GM12878 (cell line): ENCODE results near the gene HMCN2. TPM values are rescaled to one million over a fixed set of nuclear protein-coding genes. Genes with fewer than 3 reads are reported as not detected.

Experiments used
- ATAC-seq: fragments of 200-7000 bp; cut with Tn5 transposase; 3 replicates; pipeline ENCODE4 v1.9.1; 2020; ENCODE audit warnings: mild to moderate bottlenecking, moderate library complexity
- BruUV-seq: library from RNA; stranded (reverse); fragments of 400-500 nt; replicated peaks from 2 replicates; lab custom pipeline; 2021; lab: Mats Ljungman, UMichigan
- CTCF ChIA-PET: fragments of 300-600 bp; sonication (Branson Sonifier 250); formaldehyde crosslinking; extraction: SDS; loops from one replicate; lab custom pipeline; 2021; ENCODE audit warnings: inconsistent platforms; lab: Yijun Ruan, JAX
- POLR2A ChIA-PET: fragments of 350-600 bp; formaldehyde crosslinking; extraction: SDS; loops from one replicate; lab custom pipeline; 2021; ENCODE audit warnings: inconsistent platforms; lab: Charles Lee
- RAD21 ChIA-PET: fragments of 300-600 bp; sonication (Branson Sonifier 250); formaldehyde crosslinking; loops from one replicate; lab custom pipeline; 2023; ENCODE audit warnings: antibody characterized with exemption; ENCODE audit not compliant: unreplicated experiment; lab: Charles Lee
- SMC1A ChIA-PET: fragments of 300-600 bp; sonication (Branson Sonifier 250); formaldehyde crosslinking; loops from one replicate; lab custom pipeline; 2023; ENCODE audit not compliant: unreplicated experiment, uncharacterized antibody; lab: Charles Lee
- DNase-seq: peaks from one replicate; pipeline ENCODE4 v3.0.0-alpha.2; 2011; ENCODE audit warnings: low read depth, low spot score
- FAIRE-seq: peaks from 3 replicates; lab custom pipeline; 2011; peaks lifted over from hg19 to GRCh38; lab: Jason Lieb, UNC
- H2AFZ ChIP-seq: 2 replicates; pipeline ENCODE4 v1.6.0; 2011; ENCODE audit warnings: low read depth, low read length, control low read depth; ENCODE audit not compliant: control insufficient read depth
- H3K27ac ChIP-seq: 2 replicates; pipeline ENCODE4 v1.5.1; 2011; ENCODE audit warnings: control low read depth; ENCODE audit not compliant: control insufficient read depth, insufficient read depth
- H3K27me3 ChIP-seq, 2 experiments: replicated peaks in 1 of 2; 2 replicates each; pipeline versions ENCODE4 v1.6.0 to v1.6.1; 2011; ENCODE audit warnings: low read length in 1 of 2; ENCODE audit not compliant: control insufficient read depth in 2 of 2, insufficient read depth in 2 of 2
- H3K36me3 ChIP-seq, 2 experiments: 2 replicates each; pipeline ENCODE4 v1.5.1; 2011; ENCODE audit warnings: low read length in 1 of 2; ENCODE audit not compliant: control insufficient read depth in 2 of 2, insufficient read depth in 2 of 2
- H3K4me1 ChIP-seq: 2 replicates; pipeline ENCODE4 v1.6.1; 2011; ENCODE audit warnings: mild to moderate bottlenecking, low read length, moderate library complexity, mixed read lengths; ENCODE audit not compliant: control insufficient read depth, insufficient read depth
- H3K4me2 ChIP-seq: 2 replicates; pipeline ENCODE4 v1.6.0; 2011; ENCODE audit warnings: control low read depth; ENCODE audit not compliant: control insufficient read depth, insufficient read depth
- H3K4me3 ChIP-seq: fragments of 200-600 bp; sonication (generic); 2 replicates; pipeline ENCODE4 v1.5.1; 2016
- H3K79me2 ChIP-seq: 2 replicates; pipeline ENCODE4 v1.6.0; 2011; ENCODE audit warnings: low read length; ENCODE audit not compliant: control insufficient read depth, insufficient read depth
- H3K9ac ChIP-seq: 2 replicates; pipeline ENCODE4 v1.8.0; 2011; ENCODE audit warnings: low read length, control low read depth, mixed read lengths; ENCODE audit not compliant: control insufficient read depth, insufficient read depth
- H3K9me3 ChIP-seq: replicated peaks from 3 replicates; pipeline ENCODE4 v1.5.1; 2011; ENCODE audit warnings: mild to moderate bottlenecking, low read length; ENCODE audit not compliant: control insufficient read depth, insufficient read depth
- H4K20me1 ChIP-seq: 2 replicates; pipeline ENCODE4 v1.6.0; 2011; ENCODE audit not compliant: control insufficient read depth, insufficient read depth
- BMI1 ChIP-seq: fragments of 450-650 bp; IDR thresholded peaks from 2 replicates; pipeline ENCODE4 v1.6.1; 2016; ENCODE audit warnings: mild to moderate bottlenecking, moderate library complexity, borderline replicate concordance
- IKZF1 ChIP-seq: fragments of 450-650 bp; conservative IDR thresholded peaks from 2 replicates; pipeline ENCODE4 v1.6.1; 2017; ENCODE audit warnings: antibody characterized with exemption, mild to moderate bottlenecking
- NBN ChIP-seq: fragments of 450-650 bp; IDR thresholded peaks from 2 replicates; pipeline ENCODE4 v1.6.1; 2016
- POLR2A ChIP-seq: IDR thresholded peaks from 2 replicates; pipeline ENCODE4 v1.6.1; 2011; ENCODE audit warnings: low read depth, mild to moderate bottlenecking, low read length
- TAF1 ChIP-seq: IDR thresholded peaks from 2 replicates; pipeline ENCODE4 v1.6.1; 2011; ENCODE audit warnings: mild to moderate bottlenecking, low read depth, low read length, borderline replicate concordance
- TBL1XR1 ChIP-seq: IDR thresholded peaks from 2 replicates; pipeline ENCODE4 v1.6.1; 2012; ENCODE audit warnings: low read depth, low read length, improper control_type of control experiment
- ZNF384 ChIP-seq: IDR thresholded peaks from 2 replicates; pipeline ENCODE4 v1.6.1; 2012; ENCODE audit warnings: low read depth, mild to moderate bottlenecking, low read length, improper control_type of control experiment, borderline replicate concordance
- WGBS: methylation state at CpG from one replicate; pipeline ENCODE4 v1.1.6; 2016; ENCODE audit warnings: low lambda C conversion rate; ENCODE audit not compliant: insufficient replicate concordance, insufficient coverage; ENCODE audit errors: missing lambda C conversion rate; 5-methylcytosine and 5-hydroxymethylcytosine counted together
- in situ Hi-C: fragments of 300-500 bp; cut with MboI; formaldehyde crosslinking; loops from 9 replicates; pipeline ENCODE4 v1.14.3; 2018; ENCODE audit warnings: mixed read lengths
- intact Hi-C: fragments of 100-400 bp; cut with micrococcal nuclease; formaldehyde crosslinking; loops from one replicate; pipeline ENCODE4 v1.14.2; 2022; ENCODE audit not compliant: unreplicated experiment
- polyA plus RNA-seq, 11 experiments: library from polyadenylated mRNA; depleted of rRNA in 4 of 11; unstranded in 6 of 11; stranded (reverse) in 5 of 11; fragments of >200 nt; fragmentation: Nextera tagmentation in 4 of 11; fragmentation: Illumina TruSeq in 1 of 11; extraction: Ambion mirVana in 4 of 11; extraction: Trizol in 1 of 11; gene quantifications; 1 replicate in 1 of 11; 2 replicates in 10 of 11; pipeline versions ENCODE4 v1.2.1 to v1.2.3, GENCODE V29; 2011 to 2016; ENCODE audit warnings: inconsistent platforms in 2 of 11, missing spikeins in 2 of 11, low read depth in 1 of 11
- total RNA-seq, 4 experiments: library from RNA; depleted of rRNA in 3 of 4; stranded (reverse); fragments of >200 nt in 3 of 4; fragmentation: Illumina TruSeq in 1 of 4; extraction: Trizol in 1 of 4; gene quantifications; 2 replicates each; pipeline versions ENCODE4 v1.2.1 to v1.2.3, GENCODE V29; 2013 to 2021
- TF ChIP-seq, protein P1 (sequence below): fragments of 150-350 bp; IDR thresholded peaks from 2 replicates; pipeline ENCODE4 v1.6.1; 2014; ENCODE audit warnings: mild to moderate bottlenecking, low read depth, low read length

HMCN2 gene
- total and polyA plus RNA-seq, 10 of the 15 experiments (the other 5 are each of a cell fraction or from before 2014, with no cell fraction given) = 0.04 TPM; not detected in 9

- TF ChIP-seq ZNF384 = no peak
- no peak for TF ChIP-seq NBN
- TF ChIP-seq TAF1 = no peak
- TF ChIP-seq POLR2A = no peak
Measured at GRCh38 chr9:130331061-130331460, 65.5 kb downstream of the HMCN2 start (continued).

DNA sequence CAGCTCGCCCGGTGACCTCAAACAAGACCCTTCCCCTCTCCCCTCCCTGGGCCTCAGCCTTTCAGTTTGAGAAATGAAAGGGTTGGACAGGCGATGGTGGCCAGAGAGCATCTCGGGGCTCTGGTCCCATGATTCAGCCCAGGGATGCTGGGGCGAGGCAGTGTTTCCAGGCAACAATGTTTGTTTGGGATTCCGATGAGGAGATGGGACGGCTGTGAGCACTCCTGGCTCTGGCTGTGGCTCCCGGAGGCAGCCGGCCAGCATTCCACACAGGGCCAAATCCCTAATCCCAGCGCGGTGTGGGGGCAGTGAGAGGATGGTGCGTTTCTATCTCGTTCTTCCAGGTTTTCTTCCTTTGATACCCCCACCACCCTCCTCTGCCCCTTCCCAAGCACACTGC is 66.0 kb downstream of the HMCN2 start:
- intact Hi-C loops = no loop called here
- Histone ChIP-seq H3K4me1 (no peaks in the 10 kb centered on the region), H2AFZ (no peak overlapping the region), H3K9me3 (no peaks in the 10 kb centered on the region), H3K36me3 (no peaks in the 10 kb centered on the region), H3K79me2 (no peaks in the 10 kb centered on the region), H3K4me3 (no peak overlapping the region), H3K27ac (no peak overlapping the region), H4K20me1 (no peaks in the 10 kb centered on the region), H3K4me2 (no peak overlapping the region), H3K9ac (no peak overlapping the region), H3K27me3 (no peaks in the 10 kb centered on the region; a peak in 1 of 4 replicates)
- BruUV-seq = no TSS peak
- in situ Hi-C loops = no loop called here
- WGBS = 46% methylated on average over 13 of the region's 13 CpGs
- ChIA-PET CTCF (no interaction called here), SMC1A (no interaction called here), RAD21 (no interaction called here), POLR2A (no interaction called here)
- TF ChIP-seq, protein P1, sequence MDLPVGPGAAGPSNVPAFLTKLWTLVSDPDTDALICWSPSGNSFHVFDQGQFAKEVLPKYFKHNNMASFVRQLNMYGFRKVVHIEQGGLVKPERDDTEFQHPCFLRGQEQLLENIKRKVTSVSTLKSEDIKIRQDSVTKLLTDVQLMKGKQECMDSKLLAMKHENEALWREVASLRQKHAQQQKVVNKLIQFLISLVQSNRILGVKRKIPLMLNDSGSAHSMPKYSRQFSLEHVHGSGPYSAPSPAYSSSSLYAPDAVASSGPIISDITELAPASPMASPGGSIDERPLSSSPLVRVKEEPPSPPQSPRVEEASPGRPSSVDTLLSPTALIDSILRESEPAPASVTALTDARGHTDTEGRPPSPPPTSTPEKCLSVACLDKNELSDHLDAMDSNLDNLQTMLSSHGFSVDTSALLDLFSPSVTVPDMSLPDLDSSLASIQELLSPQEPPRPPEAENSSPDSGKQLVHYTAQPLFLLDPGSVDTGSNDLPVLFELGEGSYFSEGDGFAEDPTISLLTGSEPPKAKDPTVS = no peak
- no peak for TF ChIP-seq BMI1
- no peak for TF ChIP-seq IKZF1
- no peak for TF ChIP-seq TBL1XR1
- no peak for FAIRE-seq
- no peak for DNase-seq
- no peak for ATAC-seq
